Measurements from ENCODE around the gene DYNLL1. TPM values are rescaled to one million over a fixed set of nuclear protein-coding genes. Genes with fewer than 3 reads are reported as not detected.

The DYNLL1 gene
- polyA plus RNA-seq, 2 of the 4 experiments (the other 2 are of a cell fraction) = 735 to 744 TPM

DNA sequence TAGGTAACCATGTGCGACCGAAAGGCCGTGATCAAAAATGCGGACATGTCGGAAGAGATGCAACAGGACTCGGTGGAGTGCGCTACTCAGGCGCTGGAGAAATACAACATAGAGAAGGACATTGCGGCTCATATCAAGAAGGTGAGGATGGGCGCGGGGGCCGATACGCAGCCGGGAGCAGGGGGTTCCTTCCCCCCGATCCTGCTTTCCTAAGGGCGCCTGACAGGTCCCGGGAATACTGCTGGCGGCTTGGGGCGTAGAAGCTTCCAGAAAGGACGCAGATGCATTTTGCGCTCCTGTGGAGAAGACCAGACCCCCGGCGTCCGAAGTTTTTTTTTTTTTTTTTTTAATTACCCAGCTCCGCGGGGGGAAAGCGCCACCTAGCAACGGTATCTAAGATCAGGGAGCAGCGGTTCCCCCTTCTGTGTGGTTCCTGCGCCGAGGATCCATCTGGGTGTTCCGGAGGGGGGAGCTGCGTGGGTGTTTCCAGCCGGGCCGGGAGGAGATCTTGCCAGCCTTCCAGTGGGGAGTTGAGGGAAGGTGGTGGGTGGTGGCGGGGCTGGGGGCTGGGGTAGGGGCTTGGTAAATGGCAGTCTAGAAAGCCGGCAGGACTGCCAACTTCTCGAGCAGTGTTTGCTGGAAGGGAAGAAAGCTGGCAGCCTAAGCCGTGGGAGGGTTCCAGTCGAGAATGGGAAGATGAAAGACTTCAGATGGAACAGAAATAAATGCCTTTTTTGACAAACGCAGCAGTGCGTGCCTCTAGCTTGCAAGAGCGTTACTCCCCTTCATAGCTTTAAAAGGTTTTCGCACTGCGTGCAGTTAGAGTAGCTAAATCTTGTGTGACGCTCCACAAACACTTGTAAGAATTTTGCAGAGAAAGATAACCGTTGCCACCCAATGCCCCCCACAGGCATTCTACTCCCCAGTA is 764 bp downstream of the DYNLL1 start:
- Histone ChIP-seq H3K4me1 (peaks cover 20% of the 10 kb centered on the region), H3K4me2 (peak overlapping the region; percentile 82), H3K9me3 (no peaks in the 10 kb centered on the region), H3K27ac (peak overlapping the region; percentile 96 to 98), H3K4me3 (peak overlapping the region; percentile 100)
- POLR2A ChIA-PET = interaction anchor here (0.6 to 2.4 kb wide), 9 partner anchors 8 to 204 kb away, joined by 3 to 16 read pairs (median 3); partner anchors contain the start of genes COQ5 and RNU4-1
- 1% methylated on average over 40 of the region's 47 CpGs for WGBS (ENCODE audit: missing lambda C conversion rate)
- peak; percentile 44 to 45 for DNase-seq (ENCODE audit: low read depth in 1 of 2, low spot score in 1 of 2)
- CTCF ChIA-PET = interaction anchor here (0.7 to 3.4 kb wide), 10 partner anchors 9 to 58 kb away, joined by 3 to 12 read pairs (median 4); no protein-coding TSS in a partner anchor
- TF ChIP-seq FOSB (CRISPR knock-in tag; IDR thresholded peaks at IDR 0.05) (no peak), JUN (IDR thresholded peaks at IDR 0.05) (no peak), RARB (CRISPR knock-in tag; IDR thresholded peaks at IDR 0.05) (no peak), FOSL2 (IDR thresholded peaks at IDR 0.05) (no peak), FOSL2 (CRISPR knock-in tag; IDR thresholded peaks at IDR 0.05) (no peak), EHMT2 (IDR thresholded peaks at IDR 0.05; ENCODE audit: low read depth) (no peak), MYC (IDR thresholded peaks at IDR 0.05; ENCODE audit: borderline replicate concordance, low read length) (no peak), KDM5A (IDR thresholded peaks at IDR 0.05) (no peak), ZC3H11A (IDR thresholded peaks at IDR 0.05) (no peak), RFX5 (IDR thresholded peaks at IDR 0.05) (no peak), FOXS1 (CRISPR knock-in tag; IDR thresholded peaks at IDR 0.05) (no peak), RAD21 (conservative IDR thresholded peaks at IDR 0.05 in 1 of 2, IDR thresholded peaks at IDR 0.05 in 1 of 2) (peak in 1 of 2 experiments; percentile 19; a peak in 1 of 5 replicates), HEYL (CRISPR knock-in tag; IDR thresholded peaks at IDR 0.05) (no peak), ESRRA (IDR thresholded peaks at IDR 0.05; ENCODE audit: borderline replicate concordance, low read length) (no peak), EHF (CRISPR knock-in tag; IDR thresholded peaks at IDR 0.05) (no peak), CBX2 (IDR thresholded peaks at IDR 0.05; ENCODE audit: borderline replicate concordance, low read depth) (no peak), PHF8 (IDR thresholded peaks at IDR 0.05; ENCODE audit: borderline replicate concordance, low read depth) (peak; percentile 18), HDAC2 (IDR thresholded peaks at IDR 0.05) (no peak), POLR2A (IDR thresholded peaks at IDR 0.05; ENCODE audit: low read length) (no peak), BCL3 (IDR thresholded peaks at IDR 0.05) (no peak), EP300 (IDR thresholded peaks at IDR 0.05) (no peak)
- TF ChIP-seq, protein P1, sequence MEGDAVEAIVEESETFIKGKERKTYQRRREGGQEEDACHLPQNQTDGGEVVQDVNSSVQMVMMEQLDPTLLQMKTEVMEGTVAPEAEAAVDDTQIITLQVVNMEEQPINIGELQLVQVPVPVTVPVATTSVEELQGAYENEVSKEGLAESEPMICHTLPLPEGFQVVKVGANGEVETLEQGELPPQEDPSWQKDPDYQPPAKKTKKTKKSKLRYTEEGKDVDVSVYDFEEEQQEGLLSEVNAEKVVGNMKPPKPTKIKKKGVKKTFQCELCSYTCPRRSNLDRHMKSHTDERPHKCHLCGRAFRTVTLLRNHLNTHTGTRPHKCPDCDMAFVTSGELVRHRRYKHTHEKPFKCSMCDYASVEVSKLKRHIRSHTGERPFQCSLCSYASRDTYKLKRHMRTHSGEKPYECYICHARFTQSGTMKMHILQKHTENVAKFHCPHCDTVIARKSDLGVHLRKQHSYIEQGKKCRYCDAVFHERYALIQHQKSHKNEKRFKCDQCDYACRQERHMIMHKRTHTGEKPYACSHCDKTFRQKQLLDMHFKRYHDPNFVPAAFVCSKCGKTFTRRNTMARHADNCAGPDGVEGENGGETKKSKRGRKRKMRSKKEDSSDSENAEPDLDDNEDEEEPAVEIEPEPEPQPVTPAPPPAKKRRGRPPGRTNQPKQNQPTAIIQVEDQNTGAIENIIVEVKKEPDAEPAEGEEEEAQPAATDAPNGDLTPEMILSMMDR (IDR thresholded peaks at IDR 0.05) = peak; percentile 38; the same call in 2 of the 3 replicates
- no peak for FAIRE-seq
- peak; percentile 41 to 66 for ATAC-seq

- peak overlapping the region; percentile 82 for H3K4me2 ChIP-seq
- H3K9me3 ChIP-seq = no peaks in the 10 kb centered on the region
- peak overlapping the region; percentile 96 to 98; a peak in 5 of 6 replicates for H3K27ac ChIP-seq
- FAIRE-seq = no peak
- peak overlapping the region; percentile 100 for H3K4me3 ChIP-seq
- WGBS (ENCODE audit: missing lambda C conversion rate) = 30% methylated on average over 9 of the region's 9 CpGs
- no peak for ATAC-seq
- CTCF ChIA-PET = interaction anchor here (1.1 to 3.4 kb wide), 4 partner anchors 12 to 31 kb away, joined by 3 to 12 read pairs (median 4); no protein-coding TSS in a partner anchor
- DNase-seq (ENCODE audit: low read depth in 1 of 2, low spot score in 1 of 2) = no peak
- TF ChIP-seq CBX8 (IDR thresholded peaks at IDR 0.05) = no peak
- TF ChIP-seq HOXB13 (CRISPR knock-in tag; IDR thresholded peaks at IDR 0.05; ENCODE audit: low read depth) = no peak
- no peak for TF ChIP-seq MAX (IDR thresholded peaks at IDR 0.05)
- no peak for TF ChIP-seq EHMT2 (IDR thresholded peaks at IDR 0.05; ENCODE audit: low read depth)
- no peak for TF ChIP-seq NPAS2 (CRISPR knock-in tag; IDR thresholded peaks at IDR 0.05; ENCODE audit: borderline replicate concordance)
- no peak for TF ChIP-seq NFE2L2 (conservative IDR thresholded peaks at IDR 0.05; ENCODE audit: low read length)
- no peak for TF ChIP-seq RAD21 (conservative IDR thresholded peaks at IDR 0.05 in 1 of 2, IDR thresholded peaks at IDR 0.05 in 1 of 2)
- TF ChIP-seq BHLHE40 (IDR thresholded peaks at IDR 0.05; ENCODE audit: low read depth, low read length) = no peak
- TF ChIP-seq RCOR1 (IDR thresholded peaks at IDR 0.05; ENCODE audit: low read depth, low read length) = no peak
- no peak for TF ChIP-seq JUNB (IDR thresholded peaks at IDR 0.05)
- TF ChIP-seq SMC3 (IDR thresholded peaks at IDR 0.05) = no peak
- peaks cover 20% of the 10 kb centered on the region for H3K4me1 ChIP-seq
- POLR2A ChIA-PET = interaction anchor here (2.4 kb wide), 1 partner anchor 32 kb away, joined by 16 read pairs; the partner anchor contains the start of gene COQ5
These were observed 1.7 kb downstream of the DYNLL1 start for GRCh38 chr12:120497524-120498150.

Data from A549 (cell line).